DOHH2 (cell line): ENCODE measurements around the gene TBC1D25.

Experiments
- H3F3A ChIP-seq: fragments of 200-600 bp; sonication (generic), shearing (Covaris generic); 2 replicates; pipeline ENCODE4 v1.6.0; 2016; ENCODE audit warnings: antibody characterized with exemption, mild to moderate bottlenecking; ENCODE audit not compliant: control insufficient read depth, insufficient read depth
- H3K27ac ChIP-seq: fragments of 200-600 bp; sonication (generic); 2 replicates; pipeline ENCODE4 v1.5.1; 2014; ENCODE audit warnings: low read depth, mild to moderate bottlenecking, low read length, moderate library complexity
- H3K27me3 ChIP-seq: fragments of 200-600 bp; sonication (generic); 2 replicates; pipeline ENCODE4 v1.6.1; 2014; ENCODE audit warnings: mild to moderate bottlenecking, low read length, mixed read lengths; ENCODE audit not compliant: control insufficient read depth
- H3K36me3 ChIP-seq: fragments of 200-600 bp; sonication (generic); 2 replicates; pipeline ENCODE4 v1.6.1; 2014; ENCODE audit warnings: mild to moderate bottlenecking, low read length, moderate library complexity, mixed read lengths; ENCODE audit not compliant: control insufficient read depth
- H3K4me1 ChIP-seq: fragments of 200-600 bp; sonication (generic); 2 replicates; pipeline ENCODE4 v1.6.1; 2014; ENCODE audit warnings: mild to moderate bottlenecking, low read length, mixed read lengths; ENCODE audit not compliant: control insufficient read depth
- H3K4me2 ChIP-seq: fragments of 200-600 bp; sonication (generic); 2 replicates; pipeline ENCODE4 v1.6.0; 2014; ENCODE audit warnings: mild to moderate bottlenecking, low read length, moderate library complexity
- H3K4me3 ChIP-seq: fragments of 200-600 bp; sonication (generic); 2 replicates; pipeline ENCODE4 v1.5.1; 2014; ENCODE audit warnings: mild to moderate bottlenecking, low read length, mixed read lengths
- H3K79me2 ChIP-seq: fragments of 200-600 bp; sonication (generic); 2 replicates; pipeline ENCODE4 v1.6.1; 2014; ENCODE audit warnings: mild to moderate bottlenecking, low read length, mixed read lengths; ENCODE audit not compliant: control insufficient read depth
- H3K9me2 ChIP-seq: fragments of 200-600 bp; sonication (generic); replicated peaks from 2 replicates; pipeline ENCODE4 v1.6.1; 2014; ENCODE audit warnings: mild to moderate bottlenecking, low read length, mixed read lengths; ENCODE audit not compliant: control insufficient read depth
- H3K9me3 ChIP-seq: fragments of 200-600 bp; sonication (generic); 2 replicates; pipeline ENCODE4 v1.6.1; 2014; ENCODE audit warnings: antibody characterized with exemption, low read length, mixed read lengths; ENCODE audit not compliant: control insufficient read depth, insufficient read depth
- H4K20me1 ChIP-seq: fragments of 200-600 bp; sonication (generic); 2 replicates; pipeline ENCODE4 v1.6.0; 2014; ENCODE audit warnings: low read depth, mild to moderate bottlenecking, antibody characterized with exemption, low read length, moderate library complexity; ENCODE audit not compliant: control insufficient read depth, insufficient read depth
- EZH2phosphoT487 ChIP-seq: fragments of 200-600 bp; sonication (generic); IDR thresholded peaks from 2 replicates; pipeline ENCODE4 v1.6.1; 2017; ENCODE audit warnings: borderline replicate concordance, mild to moderate bottlenecking, antibody characterized with exemption, low read length, moderate library complexity, mixed read lengths
- TF ChIP-seq, protein P1 (sequence below): fragments of 200-600 bp; sonication (generic); IDR thresholded peaks from one replicate; pipeline ENCODE4 v1.5.1; 2014; ENCODE audit warnings: antibody characterized with exemption, mild to moderate bottlenecking, low read depth, low read length; ENCODE audit not compliant: poor library complexity, severe bottlenecking

Gene TBC1D25

DNA sequence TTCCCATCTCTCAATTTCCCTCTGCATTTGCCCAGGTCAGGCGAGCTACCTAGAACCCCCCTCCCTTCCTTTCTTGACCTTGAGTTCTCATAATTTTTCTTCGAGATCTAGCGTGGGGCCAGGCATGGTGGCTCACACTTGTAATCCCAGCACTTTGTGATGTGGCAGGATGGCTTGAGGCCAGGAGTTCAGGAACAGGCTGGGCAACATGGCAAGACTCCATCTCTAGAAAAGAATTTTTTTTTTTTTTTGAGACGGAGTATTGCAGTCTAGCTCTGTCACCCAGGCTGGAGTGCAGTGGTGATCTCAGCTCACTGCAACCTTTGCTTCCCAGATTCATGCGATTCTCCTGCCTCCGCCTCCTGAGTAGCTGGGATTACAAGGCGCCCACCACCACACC, 35.3 kb upstream of the TBC1D25 start:
- no peaks in the 10 kb centered on the region for H3K36me3 ChIP-seq
- H3F3A ChIP-seq: no peaks in the 10 kb centered on the region
- TF ChIP-seq, protein P1, sequence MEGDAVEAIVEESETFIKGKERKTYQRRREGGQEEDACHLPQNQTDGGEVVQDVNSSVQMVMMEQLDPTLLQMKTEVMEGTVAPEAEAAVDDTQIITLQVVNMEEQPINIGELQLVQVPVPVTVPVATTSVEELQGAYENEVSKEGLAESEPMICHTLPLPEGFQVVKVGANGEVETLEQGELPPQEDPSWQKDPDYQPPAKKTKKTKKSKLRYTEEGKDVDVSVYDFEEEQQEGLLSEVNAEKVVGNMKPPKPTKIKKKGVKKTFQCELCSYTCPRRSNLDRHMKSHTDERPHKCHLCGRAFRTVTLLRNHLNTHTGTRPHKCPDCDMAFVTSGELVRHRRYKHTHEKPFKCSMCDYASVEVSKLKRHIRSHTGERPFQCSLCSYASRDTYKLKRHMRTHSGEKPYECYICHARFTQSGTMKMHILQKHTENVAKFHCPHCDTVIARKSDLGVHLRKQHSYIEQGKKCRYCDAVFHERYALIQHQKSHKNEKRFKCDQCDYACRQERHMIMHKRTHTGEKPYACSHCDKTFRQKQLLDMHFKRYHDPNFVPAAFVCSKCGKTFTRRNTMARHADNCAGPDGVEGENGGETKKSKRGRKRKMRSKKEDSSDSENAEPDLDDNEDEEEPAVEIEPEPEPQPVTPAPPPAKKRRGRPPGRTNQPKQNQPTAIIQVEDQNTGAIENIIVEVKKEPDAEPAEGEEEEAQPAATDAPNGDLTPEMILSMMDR: no peak
- TF ChIP-seq EZH2phosphoT487: no peak
- no peaks in the 10 kb centered on the region for H3K9me3 ChIP-seq
- H3K4me1 ChIP-seq: peaks cover 7% of the 10 kb centered on the region
- no peaks in the 10 kb centered on the region for H3K79me2 ChIP-seq
- H3K4me2 ChIP-seq: no peak overlapping the region
- no peaks in the 10 kb centered on the region for H4K20me1 ChIP-seq
- no peak overlapping the region for H3K4me3 ChIP-seq
- no peak overlapping the region for H3K27ac ChIP-seq
- peaks cover 11% of the 10 kb centered on the region; the same call in 1 of the 2 replicates for H3K27me3 ChIP-seq
- no peaks in the 10 kb centered on the region for H3K9me2 ChIP-seq

DNA sequence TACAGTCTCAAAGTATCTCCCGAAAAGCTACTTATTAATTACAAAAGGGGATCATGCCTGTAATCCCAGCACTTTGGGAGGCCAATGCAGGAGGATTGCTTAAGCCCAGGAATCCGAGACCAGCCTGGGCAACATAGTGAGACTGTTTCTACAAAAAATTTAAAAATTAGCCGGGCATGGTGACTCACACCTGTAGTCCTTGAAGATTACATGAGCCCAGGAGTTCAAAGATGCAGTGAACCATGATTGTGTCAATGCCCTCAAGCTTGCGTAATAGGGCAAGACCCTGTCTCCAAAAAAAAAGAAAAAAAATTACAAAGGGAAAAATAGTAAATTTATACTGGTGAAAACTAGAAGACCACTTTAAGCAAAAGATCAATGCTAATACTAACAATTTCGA, 34.0 kb upstream of the TBC1D25 start:
- Histone ChIP-seq H3K4me2 (no peak overlapping the region), H3K4me3 (no peak overlapping the region), H3K9me3 (no peaks in the 10 kb centered on the region), H3K27me3 (peaks cover 11% of the 10 kb centered on the region; the same call in 1 of the 2 replicates), H4K20me1 (no peaks in the 10 kb centered on the region), H3K79me2 (no peaks in the 10 kb centered on the region), H3K9me2 (no peaks in the 10 kb centered on the region), H3K36me3 (no peaks in the 10 kb centered on the region), H3K4me1 (peaks cover 12% of the 10 kb centered on the region), H3F3A (no peaks in the 10 kb centered on the region), H3K27ac (no peak overlapping the region)
- TF ChIP-seq EZH2phosphoT487: no peak
- TF ChIP-seq, protein P1: no peak

DNA sequence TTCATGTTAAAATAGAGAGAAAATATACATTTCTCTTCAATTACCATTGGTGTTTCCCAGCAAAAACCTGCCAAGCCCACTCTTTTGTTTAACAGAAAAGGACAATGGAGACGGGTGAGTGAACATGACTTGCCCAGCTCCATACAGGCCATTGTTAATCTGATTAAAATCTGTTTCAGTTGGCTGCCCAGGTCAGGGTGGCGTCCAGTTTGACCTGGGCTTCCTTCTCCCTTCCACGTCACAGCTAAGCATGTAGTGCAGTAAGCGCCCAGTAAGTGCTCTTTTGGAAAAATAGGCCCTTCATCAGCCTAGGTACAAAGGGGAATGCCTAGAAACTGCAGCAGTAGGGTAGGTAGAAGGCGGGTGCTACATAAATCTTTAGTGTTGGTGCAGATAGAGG, 32.3 kb upstream of the TBC1D25 start:
- no peak overlapping the region for H3K4me3 ChIP-seq
- H3K79me2 ChIP-seq: no peaks in the 10 kb centered on the region
- peaks cover 12% of the 10 kb centered on the region for H3K4me1 ChIP-seq
- H4K20me1 ChIP-seq: no peaks in the 10 kb centered on the region
- H3K4me2 ChIP-seq: no peak overlapping the region
- H3K9me3 ChIP-seq: no peaks in the 10 kb centered on the region
- no peaks in the 10 kb centered on the region for H3K36me3 ChIP-seq
- H3F3A ChIP-seq: no peaks in the 10 kb centered on the region
- TF ChIP-seq, protein P1: no peak
- no peak for TF ChIP-seq EZH2phosphoT487
- H3K27me3 ChIP-seq: peaks cover 11% of the 10 kb centered on the region; the same call in 1 of the 2 replicates
- no peaks in the 10 kb centered on the region for H3K9me2 ChIP-seq
- no peak overlapping the region for H3K27ac ChIP-seq
